ENCODE measurements around the gene BGN. TPM values are rescaled to one million over a fixed set of nuclear protein-coding genes. Genes with fewer than 3 reads are reported as not detected.
A peak's percentile ranks its signal among the peaks of the same experiment; 100 is the strongest.

Gene BGN
- total RNA-seq, 1 donor: 133 TPM

- H3K4me3 ChIP-seq (ENCODE audit: low read depth, low read length): no peak overlapping the region
- TF ChIP-seq, protein P1, sequence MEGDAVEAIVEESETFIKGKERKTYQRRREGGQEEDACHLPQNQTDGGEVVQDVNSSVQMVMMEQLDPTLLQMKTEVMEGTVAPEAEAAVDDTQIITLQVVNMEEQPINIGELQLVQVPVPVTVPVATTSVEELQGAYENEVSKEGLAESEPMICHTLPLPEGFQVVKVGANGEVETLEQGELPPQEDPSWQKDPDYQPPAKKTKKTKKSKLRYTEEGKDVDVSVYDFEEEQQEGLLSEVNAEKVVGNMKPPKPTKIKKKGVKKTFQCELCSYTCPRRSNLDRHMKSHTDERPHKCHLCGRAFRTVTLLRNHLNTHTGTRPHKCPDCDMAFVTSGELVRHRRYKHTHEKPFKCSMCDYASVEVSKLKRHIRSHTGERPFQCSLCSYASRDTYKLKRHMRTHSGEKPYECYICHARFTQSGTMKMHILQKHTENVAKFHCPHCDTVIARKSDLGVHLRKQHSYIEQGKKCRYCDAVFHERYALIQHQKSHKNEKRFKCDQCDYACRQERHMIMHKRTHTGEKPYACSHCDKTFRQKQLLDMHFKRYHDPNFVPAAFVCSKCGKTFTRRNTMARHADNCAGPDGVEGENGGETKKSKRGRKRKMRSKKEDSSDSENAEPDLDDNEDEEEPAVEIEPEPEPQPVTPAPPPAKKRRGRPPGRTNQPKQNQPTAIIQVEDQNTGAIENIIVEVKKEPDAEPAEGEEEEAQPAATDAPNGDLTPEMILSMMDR (IDR thresholded peaks at IDR 0.05; ENCODE audit: insufficient read depth, low read length): no peak
- DNase-seq (ENCODE audit: low read depth): peak; percentile 58
Measured at GRCh38 chrX:153488231-153488914, 6.4 kb upstream of the BGN start.

GRCh38 chrX:153490217-153490930 lies 4.4 kb upstream of the BGN start:
- no peak for DNase-seq (ENCODE audit: low read depth)
- TF ChIP-seq, protein P1 (IDR thresholded peaks at IDR 0.05; ENCODE audit: insufficient read depth, low read length): no peak
- H3K4me3 ChIP-seq (ENCODE audit: low read depth, low read length): no peak overlapping the region

DNA sequence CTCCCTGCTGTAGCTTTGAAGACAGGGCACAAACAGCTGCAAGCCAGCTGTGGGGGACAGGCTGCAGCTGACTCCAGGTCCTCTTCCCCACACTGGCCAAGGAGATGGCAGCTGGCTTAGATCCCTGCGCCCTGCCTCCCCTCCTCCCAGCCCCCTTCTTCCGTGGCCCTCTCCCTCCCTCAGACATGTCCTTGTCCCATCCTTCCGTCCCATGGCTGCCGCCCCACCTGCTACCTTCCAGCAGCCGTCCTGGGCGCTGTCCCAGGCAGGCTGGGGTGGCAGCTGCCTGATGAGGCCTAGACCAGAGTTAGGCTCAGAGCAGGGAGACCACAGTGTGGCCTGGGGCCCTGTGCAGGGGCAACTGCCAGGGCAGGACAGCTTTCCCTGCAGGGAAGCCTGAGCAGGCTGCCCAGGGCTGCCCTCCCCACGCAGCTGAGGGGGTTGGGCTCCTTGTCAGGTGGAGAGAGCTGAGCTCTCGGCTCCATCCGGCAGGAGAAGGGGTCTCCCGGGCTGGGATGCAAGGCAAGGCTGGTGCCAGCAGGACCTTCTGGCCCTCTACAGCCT lies 3.3 kb upstream of the BGN start:
- no peak overlapping the region for H3K4me3 ChIP-seq (ENCODE audit: low read depth, low read length)
- TF ChIP-seq, protein P1 (IDR thresholded peaks at IDR 0.05; ENCODE audit: insufficient read depth, low read length): no peak
- DNase-seq (ENCODE audit: low read depth): no peak

- TF ChIP-seq, protein P1 (IDR thresholded peaks at IDR 0.05; ENCODE audit: insufficient read depth, low read length): no peak
- H3K4me3 ChIP-seq (ENCODE audit: low read depth, low read length): no peak overlapping the region
- DNase-seq (ENCODE audit: low read depth): no peak
Measured at GRCh38 chrX:153491918-153492317, 2.9 kb upstream of the BGN start.

GRCh38 chrX:153492543-153492942 lies 2.2 kb upstream of the BGN start:
- DNase-seq (ENCODE audit: low read depth): no peak
- TF ChIP-seq, protein P1 (IDR thresholded peaks at IDR 0.05; ENCODE audit: insufficient read depth, low read length): no peak
- no peak overlapping the region for H3K4me3 ChIP-seq (ENCODE audit: low read depth, low read length)

DNA sequence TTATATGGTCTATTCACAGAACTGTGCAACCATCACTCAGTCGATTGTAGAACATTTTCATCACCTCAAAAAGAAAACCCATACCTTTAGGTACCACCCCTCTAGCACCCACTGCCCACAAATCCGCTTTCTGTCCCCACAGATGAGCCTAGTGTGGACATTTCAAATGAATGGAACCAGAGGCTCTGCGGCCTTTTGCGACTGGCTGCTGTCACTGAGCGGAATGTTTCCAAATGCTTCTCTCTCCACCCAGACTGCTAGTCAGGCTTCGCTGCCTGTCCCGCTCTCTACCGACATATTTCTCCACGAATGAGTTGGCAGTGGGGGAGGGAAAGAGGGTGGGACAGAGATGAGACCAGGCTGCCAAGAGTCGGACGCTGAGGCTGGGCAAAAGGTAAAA lies 1.7 kb upstream of the BGN start:
- DNase-seq (ENCODE audit: low read depth): no peak
- H3K4me3 ChIP-seq (ENCODE audit: low read depth, low read length): no peak overlapping the region
- TF ChIP-seq, protein P1 (IDR thresholded peaks at IDR 0.05; ENCODE audit: insufficient read depth, low read length): no peak
